DOHH2 (cell line): ENCODE results near the gene PPHLN1.

Experiments
- H3F3A ChIP-seq: fragments of 200-600 bp; sonication (generic), shearing (Covaris generic); 2 replicates; pipeline ENCODE4 v1.6.0; 2016; ENCODE audit warnings: antibody characterized with exemption, mild to moderate bottlenecking; ENCODE audit not compliant: control insufficient read depth, insufficient read depth
- H3K27ac ChIP-seq: fragments of 200-600 bp; sonication (generic); 2 replicates; pipeline ENCODE4 v1.5.1; 2014; ENCODE audit warnings: low read depth, mild to moderate bottlenecking, low read length, moderate library complexity
- H3K27me3 ChIP-seq: fragments of 200-600 bp; sonication (generic); 2 replicates; pipeline ENCODE4 v1.6.1; 2014; ENCODE audit warnings: mild to moderate bottlenecking, low read length, mixed read lengths; ENCODE audit not compliant: control insufficient read depth
- H3K36me3 ChIP-seq: fragments of 200-600 bp; sonication (generic); 2 replicates; pipeline ENCODE4 v1.6.1; 2014; ENCODE audit warnings: mild to moderate bottlenecking, low read length, moderate library complexity, mixed read lengths; ENCODE audit not compliant: control insufficient read depth
- H3K4me1 ChIP-seq: fragments of 200-600 bp; sonication (generic); 2 replicates; pipeline ENCODE4 v1.6.1; 2014; ENCODE audit warnings: mild to moderate bottlenecking, low read length, mixed read lengths; ENCODE audit not compliant: control insufficient read depth
- H3K4me2 ChIP-seq: fragments of 200-600 bp; sonication (generic); 2 replicates; pipeline ENCODE4 v1.6.0; 2014; ENCODE audit warnings: mild to moderate bottlenecking, low read length, moderate library complexity
- H3K4me3 ChIP-seq: fragments of 200-600 bp; sonication (generic); 2 replicates; pipeline ENCODE4 v1.5.1; 2014; ENCODE audit warnings: mild to moderate bottlenecking, low read length, mixed read lengths
- H3K79me2 ChIP-seq: fragments of 200-600 bp; sonication (generic); 2 replicates; pipeline ENCODE4 v1.6.1; 2014; ENCODE audit warnings: mild to moderate bottlenecking, low read length, mixed read lengths; ENCODE audit not compliant: control insufficient read depth
- H3K9me2 ChIP-seq: fragments of 200-600 bp; sonication (generic); replicated peaks from 2 replicates; pipeline ENCODE4 v1.6.1; 2014; ENCODE audit warnings: mild to moderate bottlenecking, low read length, mixed read lengths; ENCODE audit not compliant: control insufficient read depth
- H3K9me3 ChIP-seq: fragments of 200-600 bp; sonication (generic); 2 replicates; pipeline ENCODE4 v1.6.1; 2014; ENCODE audit warnings: antibody characterized with exemption, low read length, mixed read lengths; ENCODE audit not compliant: control insufficient read depth, insufficient read depth
- H4K20me1 ChIP-seq: fragments of 200-600 bp; sonication (generic); 2 replicates; pipeline ENCODE4 v1.6.0; 2014; ENCODE audit warnings: low read depth, mild to moderate bottlenecking, antibody characterized with exemption, low read length, moderate library complexity; ENCODE audit not compliant: control insufficient read depth, insufficient read depth
- EZH2phosphoT487 ChIP-seq: fragments of 200-600 bp; sonication (generic); IDR thresholded peaks from 2 replicates; pipeline ENCODE4 v1.6.1; 2017; ENCODE audit warnings: borderline replicate concordance, mild to moderate bottlenecking, antibody characterized with exemption, low read length, moderate library complexity, mixed read lengths
- TF ChIP-seq, protein P1 (sequence below): fragments of 200-600 bp; sonication (generic); IDR thresholded peaks from one replicate; pipeline ENCODE4 v1.5.1; 2014; ENCODE audit warnings: antibody characterized with exemption, mild to moderate bottlenecking, low read depth, low read length; ENCODE audit not compliant: poor library complexity, severe bottlenecking

Gene PPHLN1

DNA sequence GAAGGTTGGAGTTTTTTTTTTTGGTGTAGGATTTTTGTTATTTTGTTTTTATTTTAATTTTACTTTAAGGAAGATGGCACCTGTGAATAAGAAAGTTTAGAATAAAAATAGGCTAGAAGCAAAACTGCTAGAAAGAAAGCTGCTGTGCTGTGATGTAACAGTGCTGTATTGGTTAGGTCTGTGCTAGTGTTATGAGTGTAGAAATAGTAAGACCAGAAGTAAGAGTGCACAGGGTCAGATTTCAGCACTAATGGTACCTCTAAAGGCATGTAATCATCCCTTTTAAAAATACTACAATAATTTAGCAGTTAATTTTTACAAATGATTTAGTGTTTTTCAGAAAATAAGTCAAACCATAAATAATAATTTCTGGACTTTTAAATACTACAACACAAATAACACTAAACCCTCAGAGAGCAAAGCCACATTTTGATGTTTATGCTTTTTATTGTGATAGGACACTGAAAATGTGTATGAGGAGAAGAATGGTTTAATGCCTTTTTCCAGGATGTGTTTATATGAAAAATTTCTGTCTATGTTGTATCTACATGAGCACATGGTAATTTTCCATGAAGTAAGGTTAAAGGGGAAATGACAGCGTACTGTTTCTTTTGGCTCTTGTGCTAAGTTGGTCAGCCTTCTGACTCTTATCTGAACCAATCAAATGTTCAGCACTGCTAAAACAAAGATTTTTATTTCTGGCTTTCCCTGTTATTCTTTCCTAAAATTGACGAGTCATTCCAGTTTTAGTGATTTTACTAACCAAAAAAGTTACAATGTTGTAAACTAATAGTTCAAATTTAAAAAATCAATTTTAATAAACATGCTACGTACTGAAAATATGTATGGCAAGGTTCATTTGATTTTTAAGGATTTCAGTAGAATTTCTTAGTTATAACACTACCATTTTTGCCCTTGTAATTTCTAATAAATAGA lies 96.1 kb downstream of the PPHLN1 start:
- no peaks in the 10 kb centered on the region for H3K27me3 ChIP-seq
- no peak overlapping the region for H3K27ac ChIP-seq
- no peaks in the 10 kb centered on the region for H3K9me2 ChIP-seq
- H3F3A ChIP-seq = no peaks in the 10 kb centered on the region; the same call in 1 of the 2 replicates
- no peaks in the 10 kb centered on the region for H3K9me3 ChIP-seq
- H3K4me1 ChIP-seq = 0 out of 2 replicates have a peak, but pooled peaks cover 3% of the 10 kb centered on the region
- no peaks in the 10 kb centered on the region for H4K20me1 ChIP-seq
- H3K36me3 ChIP-seq = 0 out of 2 replicates have a peak, but pooled peaks cover 3% of the 10 kb centered on the region
- no peak overlapping the region for H3K4me2 ChIP-seq
- H3K79me2 ChIP-seq = no peaks in the 10 kb centered on the region
- no peak overlapping the region for H3K4me3 ChIP-seq
- TF ChIP-seq, protein P1, sequence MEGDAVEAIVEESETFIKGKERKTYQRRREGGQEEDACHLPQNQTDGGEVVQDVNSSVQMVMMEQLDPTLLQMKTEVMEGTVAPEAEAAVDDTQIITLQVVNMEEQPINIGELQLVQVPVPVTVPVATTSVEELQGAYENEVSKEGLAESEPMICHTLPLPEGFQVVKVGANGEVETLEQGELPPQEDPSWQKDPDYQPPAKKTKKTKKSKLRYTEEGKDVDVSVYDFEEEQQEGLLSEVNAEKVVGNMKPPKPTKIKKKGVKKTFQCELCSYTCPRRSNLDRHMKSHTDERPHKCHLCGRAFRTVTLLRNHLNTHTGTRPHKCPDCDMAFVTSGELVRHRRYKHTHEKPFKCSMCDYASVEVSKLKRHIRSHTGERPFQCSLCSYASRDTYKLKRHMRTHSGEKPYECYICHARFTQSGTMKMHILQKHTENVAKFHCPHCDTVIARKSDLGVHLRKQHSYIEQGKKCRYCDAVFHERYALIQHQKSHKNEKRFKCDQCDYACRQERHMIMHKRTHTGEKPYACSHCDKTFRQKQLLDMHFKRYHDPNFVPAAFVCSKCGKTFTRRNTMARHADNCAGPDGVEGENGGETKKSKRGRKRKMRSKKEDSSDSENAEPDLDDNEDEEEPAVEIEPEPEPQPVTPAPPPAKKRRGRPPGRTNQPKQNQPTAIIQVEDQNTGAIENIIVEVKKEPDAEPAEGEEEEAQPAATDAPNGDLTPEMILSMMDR = no peak
- no peak for TF ChIP-seq EZH2phosphoT487

DNA sequence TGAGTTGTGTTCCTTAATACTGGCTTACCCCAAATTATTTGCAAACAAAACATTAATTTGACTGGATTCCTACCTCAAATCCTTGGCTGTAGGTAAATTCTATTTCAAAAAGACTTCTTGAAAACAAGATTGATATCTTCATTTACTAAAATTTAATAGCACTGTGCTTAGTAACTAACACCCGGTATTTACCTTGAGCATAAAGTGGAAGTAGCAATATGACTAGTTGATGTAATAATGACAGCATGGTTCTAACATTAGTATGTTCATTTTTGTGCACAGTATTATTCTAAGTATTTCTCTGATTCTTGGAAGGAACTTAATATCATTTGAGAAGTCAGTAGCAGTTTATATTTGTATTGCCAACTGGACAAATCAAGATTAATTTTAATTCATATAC lies 96.8 kb downstream of the PPHLN1 start:
- Histone ChIP-seq H3K27ac (no peak overlapping the region), H3K4me2 (no peak overlapping the region)

DNA sequence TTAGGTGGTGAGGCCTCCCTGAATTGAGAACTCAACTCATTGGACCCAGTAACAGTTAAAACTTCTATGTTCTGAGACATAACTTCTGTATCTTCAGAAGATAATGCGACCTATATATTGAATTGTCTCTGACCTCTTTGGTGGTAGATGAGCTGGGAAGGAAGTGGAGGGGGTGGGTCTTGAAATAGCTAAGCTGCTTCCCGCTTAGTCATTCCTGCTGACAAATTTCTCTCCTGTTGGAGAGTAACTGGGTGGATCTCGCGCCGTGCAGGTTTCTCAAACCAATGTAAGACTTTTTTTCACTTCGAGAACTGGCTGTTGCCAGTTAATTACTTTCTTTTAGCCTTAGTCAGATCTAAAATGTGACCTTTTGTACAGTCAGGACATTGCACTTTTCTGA lies 100.8 kb downstream of the PPHLN1 start:
- 0 out of 2 replicates have a peak, but pooled peaks cover 3% of the 10 kb centered on the region for H3K4me1 ChIP-seq
- no peaks in the 10 kb centered on the region for H3K27me3 ChIP-seq
- 0 out of 2 replicates have a peak, but pooled peaks cover 3% of the 10 kb centered on the region for H3K36me3 ChIP-seq
- no peak overlapping the region for H3K4me2 ChIP-seq
- no peaks in the 10 kb centered on the region for H4K20me1 ChIP-seq
- H3F3A ChIP-seq = no peaks in the 10 kb centered on the region
- H3K9me2 ChIP-seq = no peaks in the 10 kb centered on the region
- TF ChIP-seq, protein P1 = no peak
- TF ChIP-seq EZH2phosphoT487 = no peak
- no peak overlapping the region for H3K27ac ChIP-seq
- no peaks in the 10 kb centered on the region for H3K9me3 ChIP-seq
- H3K79me2 ChIP-seq = no peaks in the 10 kb centered on the region
- H3K4me3 ChIP-seq = no peak overlapping the region

More for the DNA sequence above, 96.8 kb downstream of the PPHLN1 start:
- no peaks in the 10 kb centered on the region for H3K9me2 ChIP-seq
- H3K4me3 ChIP-seq = no peak overlapping the region
- no peaks in the 10 kb centered on the region for H4K20me1 ChIP-seq
- H3K4me1 ChIP-seq = 0 out of 2 replicates have a peak, but pooled peaks cover 3% of the 10 kb centered on the region
- no peaks in the 10 kb centered on the region for H3K9me3 ChIP-seq
- H3K79me2 ChIP-seq = no peaks in the 10 kb centered on the region
- no peaks in the 10 kb centered on the region for H3K27me3 ChIP-seq
- TF ChIP-seq EZH2phosphoT487 = no peak
- TF ChIP-seq, protein P1 = no peak
- H3F3A ChIP-seq = no peaks in the 10 kb centered on the region
- 0 out of 2 replicates have a peak, but pooled peaks cover 3% of the 10 kb centered on the region for H3K36me3 ChIP-seq
